ENCODE measurements around the gene GJA10. TPM values are rescaled to one million over a fixed set of nuclear protein-coding genes. Genes with fewer than 3 reads are reported as not detected.
"Not testable (repeated sequence)": the region's sequence is repeated elsewhere in the genome, so short reads cannot be mapped to it uniquely, and the experiment has no call there.

Gene GJA10
- total RNA-seq (2022) (not detected in 2 replicates), Bru-seq, nascent RNA (percentile 14 among the genes with signal in this experiment), BruChase-seq, experiment 1, labeled RNA remaining after a 2-hour chase (percentile 14 among the genes with signal in this experiment), BruChase-seq, experiment 2, labeled RNA remaining after a 6-hour chase (percentile 6 among the genes with signal in this experiment)
- long read RNA-seq: 0 reads

DNA sequence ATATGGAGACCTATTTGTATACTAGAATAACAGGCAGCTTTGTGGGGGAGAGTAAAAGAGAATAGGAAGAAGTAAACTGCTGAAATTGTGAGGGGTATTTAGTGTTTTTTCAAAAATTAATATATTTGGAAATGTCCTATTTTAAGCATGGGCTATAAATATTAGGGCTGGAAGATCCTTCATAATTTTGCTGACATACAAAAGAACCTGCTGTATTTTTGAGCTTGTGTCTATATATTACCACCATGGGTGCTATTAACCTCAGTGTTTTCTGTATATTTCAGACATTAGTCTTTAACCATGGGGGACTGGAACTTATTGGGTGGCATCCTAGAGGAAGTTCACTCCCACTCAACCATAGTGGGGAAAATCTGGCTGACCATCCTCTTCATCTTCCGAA, at the start of gene GJA10:
GJA10 (plus strand) TSS at position 301 of the 400 bp plus-strand sequence; CDS start at position 301, 0 bp downstream.
- Mint-ChIP-seq H3K27me3 (ENCODE audit: insufficient read depth, unreplicated experiment) (peaks cover 12% of the 10 kb centered on the region), H3K4me1 (ENCODE audit: low read depth, unreplicated experiment) (peaks cover 19% of the 10 kb centered on the region), H3K9me3 (ENCODE audit: unreplicated experiment) (no peaks in the 10 kb centered on the region), H3K27ac (ENCODE audit: unreplicated experiment) (no peak within 1 kb of the TSS), H3K36me3 (ENCODE audit: insufficient read depth, unreplicated experiment) (no peaks in the 10 kb centered on the region), H3K4me3 (ENCODE audit: unreplicated experiment) (no peak within 1 kb of the TSS)
- no peaks in the 10 kb centered on the region for H3K9me3 ChIP-seq
- H3K36me3 ChIP-seq (ENCODE audit: control insufficient read depth, insufficient read depth, low read length): no peaks in the 10 kb centered on the region
- intact Hi-C loops (cut with micrococcal nuclease; ENCODE audit: unreplicated experiment): no loop called here
- TF ChIP-seq, protein P1, sequence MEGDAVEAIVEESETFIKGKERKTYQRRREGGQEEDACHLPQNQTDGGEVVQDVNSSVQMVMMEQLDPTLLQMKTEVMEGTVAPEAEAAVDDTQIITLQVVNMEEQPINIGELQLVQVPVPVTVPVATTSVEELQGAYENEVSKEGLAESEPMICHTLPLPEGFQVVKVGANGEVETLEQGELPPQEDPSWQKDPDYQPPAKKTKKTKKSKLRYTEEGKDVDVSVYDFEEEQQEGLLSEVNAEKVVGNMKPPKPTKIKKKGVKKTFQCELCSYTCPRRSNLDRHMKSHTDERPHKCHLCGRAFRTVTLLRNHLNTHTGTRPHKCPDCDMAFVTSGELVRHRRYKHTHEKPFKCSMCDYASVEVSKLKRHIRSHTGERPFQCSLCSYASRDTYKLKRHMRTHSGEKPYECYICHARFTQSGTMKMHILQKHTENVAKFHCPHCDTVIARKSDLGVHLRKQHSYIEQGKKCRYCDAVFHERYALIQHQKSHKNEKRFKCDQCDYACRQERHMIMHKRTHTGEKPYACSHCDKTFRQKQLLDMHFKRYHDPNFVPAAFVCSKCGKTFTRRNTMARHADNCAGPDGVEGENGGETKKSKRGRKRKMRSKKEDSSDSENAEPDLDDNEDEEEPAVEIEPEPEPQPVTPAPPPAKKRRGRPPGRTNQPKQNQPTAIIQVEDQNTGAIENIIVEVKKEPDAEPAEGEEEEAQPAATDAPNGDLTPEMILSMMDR (IDR thresholded peaks at IDR 0.05; ENCODE audit: insufficient read depth in 1 of 2, low read depth in 1 of 2, low read length in 1 of 2, severe bottlenecking in 1 of 2, unreplicated experiment in 1 of 2): no peak
- no peak for DNase-seq
- H3K4me3 ChIP-seq (ENCODE audit: low read depth, low read length): no peak within 1 kb of the TSS
- no TSS peak for BruUV-seq (replicated peaks)
- H3K4me1 ChIP-seq: peaks cover 12% of the 10 kb centered on the region
- ChIA-PET POLR2A (no interaction called here), CTCF (no interaction called here)
- H3K27me3 ChIP-seq (replicated peaks; ENCODE audit: control insufficient read depth, insufficient read depth, low read length): no peaks in the 10 kb centered on the region; the same call in 1 of the 2 replicates

GRCh38 chr6:89847513-89847912, 46.8 kb upstream of the GJA10 start:
- H3K27ac Mint-ChIP-seq (ENCODE audit: unreplicated experiment); intact Hi-C loops (cut with micrococcal nuclease; ENCODE audit: unreplicated experiment); H3K4me3 Mint-ChIP-seq (ENCODE audit: unreplicated experiment); H3K4me3 ChIP-seq (ENCODE audit: low read depth, low read length); CTCF ChIA-PET; H3K4me1 ChIP-seq; H3K36me3 ChIP-seq (ENCODE audit: control insufficient read depth, insufficient read depth, low read length); POLR2A ChIA-PET; H3K4me1 Mint-ChIP-seq (ENCODE audit: low read depth, unreplicated experiment); H3K9me3 ChIP-seq; H3K27me3 Mint-ChIP-seq (ENCODE audit: insufficient read depth, unreplicated experiment); DNase-seq; BruUV-seq (replicated peaks); H3K27me3 ChIP-seq (replicated peaks; ENCODE audit: control insufficient read depth, insufficient read depth, low read length); H3K9me3 Mint-ChIP-seq (ENCODE audit: unreplicated experiment): not testable (repeated sequence)
- H3K36me3 Mint-ChIP-seq (ENCODE audit: insufficient read depth, unreplicated experiment): peaks cover 53% of the 10 kb centered on the region

GRCh38 chr6:89853068-89853467, 41.2 kb upstream of the GJA10 start:
- CTCF ChIA-PET: no interaction called here
- intact Hi-C loops (cut with micrococcal nuclease; ENCODE audit: unreplicated experiment): no loop called here
- TF ChIP-seq, protein P1 (IDR thresholded peaks at IDR 0.05; ENCODE audit: insufficient read depth in 1 of 2, low read depth in 1 of 2, low read length in 1 of 2, severe bottlenecking in 1 of 2, unreplicated experiment in 1 of 2): no peak

More at GRCh38 chr6:89853068-89853467, 41.2 kb upstream of the GJA10 start:
- Mint-ChIP-seq H3K27ac (ENCODE audit: unreplicated experiment) (no peak overlapping the region), H3K9me3 (ENCODE audit: unreplicated experiment) (no peaks in the 10 kb centered on the region), H3K27me3 (ENCODE audit: insufficient read depth, unreplicated experiment) (no peaks in the 10 kb centered on the region), H3K4me3 (ENCODE audit: unreplicated experiment) (no peak overlapping the region), H3K36me3 (ENCODE audit: insufficient read depth, unreplicated experiment) (peaks cover 59% of the 10 kb centered on the region), H3K4me1 (ENCODE audit: low read depth, unreplicated experiment) (no peaks in the 10 kb centered on the region)
- no peak for DNase-seq
- POLR2A ChIA-PET: no interaction called here
- H3K4me3 ChIP-seq (ENCODE audit: low read depth, low read length): no peak overlapping the region
- no peaks in the 10 kb centered on the region for H3K27me3 ChIP-seq (replicated peaks; ENCODE audit: control insufficient read depth, insufficient read depth, low read length)
- no TSS peak for BruUV-seq (replicated peaks)
- no peaks in the 10 kb centered on the region for H3K9me3 ChIP-seq
- no peaks in the 10 kb centered on the region for H3K4me1 ChIP-seq
- no peaks in the 10 kb centered on the region for H3K36me3 ChIP-seq (ENCODE audit: control insufficient read depth, insufficient read depth, low read length)

All from Caco-2 (cell line).